Hematopoietic multipotent progenitor cell treated with erythropoietin and hydrocortisone succinate and interleukin-3 and kit ligand, for 6 days (in vitro differentiated cells): ENCODE results near the gene NFE2L3.

Experiments used
- DNase-seq: peaks from one replicate; pipeline ENCODE4 v3.0.0-alpha.2; 2015

The NFE2L3 gene

DNA sequence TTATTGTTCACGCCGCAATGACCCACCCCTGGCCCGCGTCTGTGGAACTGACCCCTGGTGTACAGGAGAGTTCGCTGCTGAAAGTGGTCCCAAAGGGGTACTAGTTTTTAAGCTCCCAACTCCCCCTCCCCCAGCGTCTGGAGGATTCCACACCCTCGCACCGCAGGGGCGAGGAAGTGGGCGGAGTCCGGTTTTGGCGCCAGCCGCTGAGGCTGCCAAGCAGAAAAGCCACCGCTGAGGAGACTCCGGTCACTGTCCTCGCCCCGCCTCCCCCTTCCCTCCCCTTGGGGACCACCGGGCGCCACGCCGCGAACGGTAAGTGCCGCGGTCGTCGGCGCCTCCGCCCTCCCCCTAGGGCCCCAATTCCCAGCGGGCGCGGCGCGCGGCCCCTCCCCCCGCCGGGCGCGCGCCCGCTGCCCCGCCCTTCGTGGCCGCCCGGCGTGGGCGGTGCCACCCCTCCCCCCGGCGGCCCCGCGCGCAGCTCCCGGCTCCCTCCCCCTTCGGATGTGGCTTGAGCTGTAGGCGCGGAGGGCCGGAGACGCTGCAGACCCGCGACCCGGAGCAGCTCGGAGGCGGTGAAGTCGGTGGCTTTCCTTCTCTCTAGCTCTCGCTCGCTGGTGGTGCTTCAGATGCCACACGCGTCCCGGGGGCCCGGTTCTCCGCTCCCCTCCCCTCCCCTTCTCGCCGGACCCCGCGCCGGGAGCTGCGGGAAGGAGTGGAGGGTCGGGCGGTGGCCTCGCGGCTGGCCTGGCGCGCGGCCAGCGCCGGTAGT is 49.4 kb downstream of the NFE2L3 start, which contains the start of gene CBX3:
CBX3 (plus strand) TSS at position 499 of the 772 bp plus-strand sequence. CDS start 1,254 bp downstream, outside the sequence.
- DNase-seq: peak; percentile 97

DNA sequence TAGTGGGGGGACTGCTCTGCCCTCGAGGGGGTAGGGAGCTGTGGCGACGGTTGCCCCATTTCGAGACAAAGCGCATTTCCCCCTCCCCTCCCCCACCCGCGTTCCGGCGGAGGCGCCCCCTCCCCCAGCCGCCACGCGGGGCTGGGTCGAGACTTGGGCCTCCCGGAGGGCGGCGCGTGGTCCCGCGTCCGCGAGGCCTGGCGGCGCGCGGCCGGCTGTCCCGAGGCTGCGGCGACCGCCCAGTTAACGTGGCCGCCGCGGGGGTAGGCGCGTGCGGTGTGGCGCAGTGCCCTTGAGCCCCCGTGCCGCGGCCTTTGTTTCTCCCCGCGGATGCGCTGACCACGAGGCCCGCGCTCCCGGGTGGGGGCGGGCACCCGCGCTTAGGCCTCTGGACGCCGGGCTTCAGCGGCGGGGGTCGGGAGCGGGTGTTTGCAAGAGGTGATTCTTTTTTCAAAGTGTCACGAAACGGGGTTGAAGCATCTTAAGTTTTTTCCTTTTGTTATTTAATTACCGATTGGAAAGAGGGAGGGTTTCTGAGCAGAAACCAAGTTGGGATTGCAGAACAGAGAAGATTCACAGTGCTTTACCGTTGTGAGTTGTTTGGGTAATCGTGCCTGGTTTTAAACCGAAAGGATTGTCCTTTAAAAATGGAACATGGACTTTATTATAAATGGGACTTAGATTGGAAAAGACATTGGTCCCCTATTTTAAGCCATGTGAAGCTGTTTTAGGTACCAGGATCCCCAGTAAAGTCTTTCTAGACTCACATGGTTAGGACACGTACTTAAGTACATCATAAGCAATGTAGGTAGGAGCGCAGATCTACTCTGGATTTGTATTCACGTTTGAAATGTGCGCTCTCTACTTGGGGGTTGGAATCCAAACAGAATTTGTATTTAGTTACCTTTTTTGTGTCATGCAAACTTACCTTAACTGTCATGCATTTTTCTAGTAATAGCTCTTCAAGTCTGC is 50.3 kb downstream of the NFE2L3 start:
- DNase-seq: peak; percentile 67

DNA sequence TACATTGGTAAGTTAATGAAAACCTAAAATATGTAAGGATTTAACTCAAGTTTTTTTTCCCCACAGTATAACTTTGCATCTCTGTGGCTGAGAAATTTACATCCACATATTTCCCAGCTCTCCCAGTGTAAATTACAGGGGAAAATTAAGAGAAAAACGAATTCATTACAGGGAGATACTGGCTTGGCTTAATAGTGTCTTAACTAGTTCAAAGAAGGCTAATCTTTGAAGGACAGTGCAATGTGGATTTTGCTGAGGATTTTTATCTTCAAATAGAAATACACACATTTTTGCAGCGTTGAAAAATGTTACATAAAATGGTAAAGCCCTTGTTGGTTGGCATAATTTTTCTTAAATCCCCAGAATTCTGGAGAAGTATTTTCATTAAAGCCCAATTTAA is 51.0 kb downstream of the NFE2L3 start:
- peak; percentile 56 for DNase-seq

DNA sequence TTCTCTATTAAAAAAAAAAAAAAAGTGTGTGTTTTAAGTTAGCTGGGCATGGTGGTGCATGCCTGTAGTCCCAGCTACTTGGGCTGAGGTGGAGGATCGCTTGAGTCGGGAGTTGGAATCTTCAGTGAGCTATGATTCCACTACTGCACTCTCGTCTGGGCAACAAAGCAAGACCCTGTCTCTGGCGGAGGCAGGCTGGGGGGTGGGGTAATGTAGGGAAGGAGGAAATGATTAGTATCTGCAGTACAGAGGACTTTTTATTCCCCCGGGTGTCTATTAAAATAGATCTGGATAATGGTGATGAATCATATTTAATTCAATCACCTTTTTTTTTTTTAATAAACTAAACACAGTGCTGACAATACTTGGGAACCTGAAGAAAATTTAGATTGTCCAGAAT is 56.0 kb downstream of the NFE2L3 start:
- DNase-seq: no peak

DNA sequence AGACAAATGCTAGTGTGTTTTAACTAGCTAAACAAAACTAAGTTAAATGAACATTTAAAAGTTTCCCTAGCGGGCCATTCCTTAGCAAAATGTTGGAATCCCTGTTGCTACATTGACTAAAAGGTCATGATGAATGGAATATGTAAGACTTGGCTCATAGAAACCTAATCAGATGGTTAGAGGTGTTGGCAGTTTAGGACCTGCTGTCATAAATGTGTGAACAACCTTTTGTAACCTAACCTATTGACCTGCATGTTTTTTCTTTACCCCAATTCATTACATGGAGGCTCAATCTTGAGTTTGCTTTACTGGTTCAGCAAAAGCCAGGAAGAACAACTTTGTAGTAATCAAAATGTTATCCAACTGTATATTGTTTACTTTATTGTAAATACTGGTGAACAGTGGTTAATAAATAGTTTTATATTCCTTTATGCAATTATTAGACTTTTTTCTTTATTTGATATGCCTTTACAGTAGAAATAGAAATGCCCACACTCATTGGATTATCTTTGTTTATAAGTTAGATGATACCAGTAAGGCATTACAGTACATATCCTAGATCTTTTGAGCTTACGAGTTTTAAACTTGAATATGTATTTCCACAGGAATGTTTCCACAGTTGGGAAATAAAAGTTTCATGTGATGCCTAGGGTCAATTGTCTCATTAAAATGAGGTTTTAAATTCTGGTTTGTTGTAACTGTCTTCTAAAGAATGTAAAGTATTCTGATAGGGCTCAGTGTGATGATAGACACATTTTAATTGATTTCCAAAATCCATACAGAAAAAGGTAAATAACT is 61.1 kb downstream of the NFE2L3 start:
- DNase-seq: no peak

DNA sequence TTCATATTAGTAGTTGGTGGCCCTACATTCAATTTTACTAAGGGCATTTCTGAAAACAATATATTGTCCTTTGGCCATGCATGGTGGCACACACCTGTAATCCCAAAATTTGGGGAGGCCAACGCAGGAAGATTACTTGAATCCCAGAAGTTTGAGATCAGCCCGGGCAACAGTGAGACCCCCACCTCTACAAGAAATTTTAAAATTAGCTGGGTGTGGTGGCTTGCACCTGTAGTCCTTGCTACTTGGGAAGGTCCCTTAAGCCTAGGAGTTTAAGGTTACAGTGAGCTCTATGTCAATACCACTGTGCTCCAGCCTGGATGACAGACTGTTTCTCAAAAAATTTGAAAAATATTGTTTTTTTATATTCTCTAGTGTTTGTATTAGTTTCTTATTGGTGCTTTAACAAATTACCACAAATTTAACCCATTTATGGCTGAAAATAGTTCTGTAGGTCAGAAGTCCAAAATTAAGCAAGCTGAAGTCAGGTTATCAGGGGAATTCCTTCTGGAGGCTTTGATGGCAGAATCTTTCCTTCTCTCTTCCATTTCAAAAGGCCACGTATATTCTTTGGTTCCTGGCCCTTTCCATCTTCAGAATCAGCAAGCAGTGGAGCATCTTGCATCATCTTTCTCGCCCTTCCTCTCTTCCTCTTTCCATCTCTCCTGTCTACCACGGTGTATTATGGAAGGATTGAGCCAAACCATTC is 62.0 kb downstream of the NFE2L3 start:
- no peak for DNase-seq

DNA sequence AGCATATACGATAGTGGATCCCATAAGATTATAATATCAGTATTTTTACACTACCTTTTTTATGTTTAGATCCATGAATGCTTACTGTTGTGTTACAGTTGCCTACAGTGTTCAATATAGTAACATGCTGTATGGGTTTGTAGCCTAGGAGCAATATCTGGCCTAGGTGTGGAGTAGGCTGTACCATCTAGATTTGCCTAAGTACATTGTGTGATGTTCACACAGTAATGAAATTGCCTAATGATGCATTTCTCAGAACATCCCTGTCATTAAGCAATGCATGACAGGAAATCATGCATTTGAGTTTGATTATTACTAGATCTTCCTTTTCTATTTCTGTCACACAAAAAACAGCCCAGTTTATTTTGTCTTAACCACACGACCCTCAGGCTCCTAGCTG is 64.1 kb downstream of the NFE2L3 start:
- no peak for DNase-seq

DNA sequence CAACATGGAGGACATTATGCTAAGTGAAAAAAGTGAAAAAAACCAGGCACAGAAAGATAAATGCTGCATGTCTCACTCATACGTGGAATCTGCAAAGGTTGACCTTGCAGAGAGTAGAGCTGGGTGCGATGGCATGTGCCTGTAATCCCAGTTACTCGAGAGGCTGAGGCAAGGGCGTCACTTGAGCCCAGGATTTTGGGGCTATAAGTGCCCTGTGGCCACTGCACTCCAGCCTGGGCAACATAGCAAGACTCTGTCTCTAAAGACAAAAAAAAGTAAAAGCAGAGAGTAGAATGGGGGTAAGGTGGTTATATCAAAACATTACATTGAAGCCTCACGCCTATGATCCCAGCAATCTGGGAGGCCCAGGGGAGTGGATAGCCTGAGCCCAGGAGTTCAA is 72.4 kb downstream of the NFE2L3 start:
- no peak for DNase-seq

DNA sequence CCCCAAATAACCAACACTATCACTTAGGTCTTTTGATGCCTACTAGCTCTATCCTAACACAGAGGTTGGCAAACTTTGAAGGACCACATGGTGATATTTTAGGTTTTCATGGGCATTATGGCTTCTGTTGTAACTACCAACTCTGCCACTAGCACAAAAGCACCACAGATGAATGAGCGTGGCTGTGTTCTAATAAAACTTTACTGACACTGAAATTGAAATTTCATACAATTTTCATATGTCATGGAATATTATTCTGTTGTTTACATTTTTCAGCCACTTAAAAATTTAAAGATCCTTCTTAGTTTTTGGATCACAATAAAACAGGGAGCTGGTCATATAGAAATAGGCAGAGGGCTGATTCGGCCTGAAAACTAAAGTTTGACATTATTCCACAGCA is 76.0 kb downstream of the NFE2L3 start:
- no peak for DNase-seq

DNA sequence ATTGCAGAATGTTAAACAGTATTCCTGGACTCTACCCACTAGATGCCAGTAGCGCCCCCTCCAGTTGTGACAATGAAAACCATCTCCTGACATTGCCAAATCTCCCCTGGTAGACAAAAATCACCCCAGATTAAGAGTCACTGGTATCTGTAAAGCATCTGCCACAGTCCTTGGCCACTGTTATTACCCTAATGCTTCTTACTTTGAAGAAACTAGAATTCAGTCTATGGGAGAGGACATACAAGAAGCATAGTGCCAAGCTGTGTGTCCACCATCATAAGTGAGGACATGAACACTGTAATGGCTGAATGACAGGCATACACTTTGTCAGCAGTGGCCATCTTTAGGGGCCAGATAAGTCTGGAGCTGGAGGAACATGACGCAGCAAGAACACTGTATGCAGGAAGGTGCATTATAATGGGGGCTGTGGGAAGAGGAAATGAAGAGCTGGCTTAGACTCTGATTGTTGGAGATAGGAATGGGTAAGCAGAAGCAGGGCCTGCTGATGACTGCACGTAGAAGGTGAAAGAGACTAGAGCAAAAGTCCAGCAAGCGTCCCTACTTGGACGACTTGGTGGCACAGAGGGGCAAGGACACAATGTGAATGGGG is 82.0 kb downstream of the NFE2L3 start:
- peak; percentile 79 for DNase-seq
